H1 (cell line): ENCODE data around the gene LOXHD1. TPM values are rescaled to one million over a fixed set of nuclear protein-coding genes. Genes with fewer than 3 reads are reported as not detected.

ENCODE experiments used
- CTCF ChIP-seq, 3 experiments: IDR thresholded peaks; 1 replicate in 2 of 3; 2 replicates in 1 of 3; pipeline versions ENCODE4 v1.5.1 to v1.6.1; 2011; ENCODE audit warnings: low read length in 3 of 3, mild to moderate bottlenecking in 3 of 3, inconsistent platforms in 2 of 3, low read depth in 1 of 3, moderate library complexity in 1 of 3; ENCODE audit not compliant: insufficient read depth in 1 of 3; ENCODE audit errors: control extremely low read depth in 1 of 3
- polyA plus RNA-seq, 7 experiments: library from polyadenylated mRNA; depleted of rRNA in 3 of 7; stranded (reverse) in 5 of 7; unstranded in 2 of 7; fragments of >200 nt in 5 of 7; fragments of 200-250 nt in 2 of 7; gene quantifications; 1 replicate in 5 of 7; 2 replicates in 1 of 7; 4 replicates in 1 of 7; pipeline versions ENCODE4 v1.2.1 to v1.2.3, GENCODE V29; 2011 to 2013; ENCODE audit warnings: missing spikeins in 2 of 7, mixed read lengths in 2 of 7
- total RNA-seq: library from RNA; stranded (reverse); fragmentation: NEBNext Ultra II Directional; extraction: Animal tissue kit (Norgen Biotek cat#: 25700); gene quantifications from 2 replicates; pipeline ENCODE4 v1.2.1, GENCODE V29; 2021

Gene LOXHD1
- total and polyA plus RNA-seq, 2 of the 8 experiments (the other 6 are each of a cell fraction or from before 2014, with no cell fraction given), result 0.02 TPM; not detected in 1

DNA sequence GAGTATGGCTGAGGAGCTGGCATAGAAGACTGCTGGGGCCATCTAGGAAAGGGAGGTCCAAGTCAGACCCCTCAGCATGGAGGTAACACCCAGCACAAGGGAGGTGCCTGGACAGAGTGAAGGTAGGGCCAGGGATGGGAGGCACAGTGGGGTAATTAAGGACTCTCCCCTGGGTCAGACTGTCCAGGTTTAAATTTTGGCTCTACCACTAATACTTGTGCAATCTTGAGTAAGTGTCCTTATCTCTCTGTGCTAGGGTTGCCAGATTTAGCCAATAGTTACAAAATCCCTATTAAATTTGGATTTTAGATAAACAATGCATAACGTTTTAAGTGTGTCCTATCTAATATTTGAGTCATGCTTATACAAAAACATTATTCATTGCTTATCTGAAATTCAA, 109.5 kb downstream of the LOXHD1 start (continued):
- TF ChIP-seq CTCF (IDR thresholded peaks at IDR 0.05; ENCODE audit: control extremely low read depth in 1 of 3, insufficient read depth in 1 of 3, low read depth in 1 of 3, low read length in 3 of 3), result no peak
- TF ChIP-seq, all 59 proteins: peak for 0
